GM12878 (cell line): ENCODE results near the gene DMBX1. TPM values are rescaled to one million over a fixed set of nuclear protein-coding genes. Genes with fewer than 3 reads are reported as not detected.

ENCODE experiments used
- ATAC-seq: fragments of 200-7000 bp; cut with Tn5 transposase; 3 replicates; pipeline ENCODE4 v1.9.1; 2020; ENCODE audit warnings: mild to moderate bottlenecking, moderate library complexity
- BruUV-seq: library from RNA; stranded (reverse); fragments of 400-500 nt; replicated peaks from 2 replicates; lab custom pipeline; 2021; lab: Mats Ljungman, UMichigan
- CTCF ChIA-PET: fragments of 300-600 bp; sonication (Branson Sonifier 250); formaldehyde crosslinking; extraction: SDS; loops from one replicate; lab custom pipeline; 2021; ENCODE audit warnings: inconsistent platforms; lab: Yijun Ruan, JAX
- POLR2A ChIA-PET: fragments of 350-600 bp; formaldehyde crosslinking; extraction: SDS; loops from one replicate; lab custom pipeline; 2021; ENCODE audit warnings: inconsistent platforms; lab: Charles Lee
- RAD21 ChIA-PET: fragments of 300-600 bp; sonication (Branson Sonifier 250); formaldehyde crosslinking; loops from one replicate; lab custom pipeline; 2023; ENCODE audit warnings: antibody characterized with exemption; ENCODE audit not compliant: unreplicated experiment; lab: Charles Lee
- SMC1A ChIA-PET: fragments of 300-600 bp; sonication (Branson Sonifier 250); formaldehyde crosslinking; loops from one replicate; lab custom pipeline; 2023; ENCODE audit not compliant: unreplicated experiment, uncharacterized antibody; lab: Charles Lee
- DNase-seq: peaks from one replicate; pipeline ENCODE4 v3.0.0-alpha.2; 2011; ENCODE audit warnings: low read depth, low spot score
- FAIRE-seq: peaks from 3 replicates; lab custom pipeline; 2011; peaks lifted over from hg19 to GRCh38; lab: Jason Lieb, UNC
- H2AFZ ChIP-seq: 2 replicates; pipeline ENCODE4 v1.6.0; 2011; ENCODE audit warnings: low read depth, low read length, control low read depth; ENCODE audit not compliant: control insufficient read depth
- H3K27ac ChIP-seq: 2 replicates; pipeline ENCODE4 v1.5.1; 2011; ENCODE audit warnings: control low read depth; ENCODE audit not compliant: control insufficient read depth, insufficient read depth
- H3K27me3 ChIP-seq, 2 experiments: replicated peaks in 1 of 2; 2 replicates each; pipeline versions ENCODE4 v1.6.0 to v1.6.1; 2011; ENCODE audit warnings: low read length in 1 of 2; ENCODE audit not compliant: control insufficient read depth in 2 of 2, insufficient read depth in 2 of 2
- H3K36me3 ChIP-seq, 2 experiments: 2 replicates each; pipeline ENCODE4 v1.5.1; 2011; ENCODE audit warnings: low read length in 1 of 2; ENCODE audit not compliant: control insufficient read depth in 2 of 2, insufficient read depth in 2 of 2
- H3K4me1 ChIP-seq: 2 replicates; pipeline ENCODE4 v1.6.1; 2011; ENCODE audit warnings: mild to moderate bottlenecking, low read length, moderate library complexity, mixed read lengths; ENCODE audit not compliant: control insufficient read depth, insufficient read depth
- H3K4me2 ChIP-seq: 2 replicates; pipeline ENCODE4 v1.6.0; 2011; ENCODE audit warnings: control low read depth; ENCODE audit not compliant: control insufficient read depth, insufficient read depth
- H3K4me3 ChIP-seq: fragments of 200-600 bp; sonication (generic); 2 replicates; pipeline ENCODE4 v1.5.1; 2016
- H3K79me2 ChIP-seq: 2 replicates; pipeline ENCODE4 v1.6.0; 2011; ENCODE audit warnings: low read length; ENCODE audit not compliant: control insufficient read depth, insufficient read depth
- H3K9ac ChIP-seq: 2 replicates; pipeline ENCODE4 v1.8.0; 2011; ENCODE audit warnings: low read length, control low read depth, mixed read lengths; ENCODE audit not compliant: control insufficient read depth, insufficient read depth
- H3K9me3 ChIP-seq: replicated peaks from 3 replicates; pipeline ENCODE4 v1.5.1; 2011; ENCODE audit warnings: mild to moderate bottlenecking, low read length; ENCODE audit not compliant: control insufficient read depth, insufficient read depth
- H4K20me1 ChIP-seq: 2 replicates; pipeline ENCODE4 v1.6.0; 2011; ENCODE audit not compliant: control insufficient read depth, insufficient read depth
- HDAC2 ChIP-seq: fragments of 200-600 bp; sonication (generic); IDR thresholded peaks from 2 replicates; pipeline ENCODE4 v1.6.1; 2017
- HDGF ChIP-seq: fragments of 450-650 bp; IDR thresholded peaks from 2 replicates; pipeline ENCODE4 v1.6.1; 2016; ENCODE audit warnings: antibody characterized with exemption
- IRF4 ChIP-seq: IDR thresholded peaks from 2 replicates; pipeline ENCODE4 v1.6.1; 2011; ENCODE audit warnings: low read depth, low read length
- KLF5 ChIP-seq: fragments of 450-650 bp; IDR thresholded peaks from 2 replicates; pipeline ENCODE4 v1.6.1; 2014; ENCODE audit warnings: mild to moderate bottlenecking; ENCODE audit not compliant: partially characterized antibody
- NFIC ChIP-seq: IDR thresholded peaks from 2 replicates; pipeline ENCODE4 v1.6.1; 2012; ENCODE audit warnings: low read depth, mild to moderate bottlenecking, inconsistent platforms, low read length, moderate library complexity
- PAX8 ChIP-seq: fragments of 450-650 bp; IDR thresholded peaks from 2 replicates; pipeline ENCODE4 v1.6.1; 2017; ENCODE audit warnings: mild to moderate bottlenecking, moderate library complexity
- RAD21 ChIP-seq: IDR thresholded peaks from 2 replicates; pipeline ENCODE4 v1.6.1; 2011; ENCODE audit warnings: mild to moderate bottlenecking, low read depth, low read length, moderate library complexity; ENCODE audit not compliant: insufficient read depth
- RCOR1 ChIP-seq: conservative IDR thresholded peaks from 2 replicates; pipeline ENCODE4 v1.6.1; 2012; ENCODE audit warnings: low read depth, low read length, improper control_type of control experiment
- SIX5 ChIP-seq: IDR thresholded peaks from 2 replicates; pipeline ENCODE4 v1.6.1; 2011; ENCODE audit warnings: mild to moderate bottlenecking, low read depth, low read length, moderate library complexity; ENCODE audit not compliant: severe bottlenecking
- SMC3 ChIP-seq: IDR thresholded peaks from 2 replicates; pipeline ENCODE4 v1.6.1; 2011; ENCODE audit warnings: low read length, improper control_type of control experiment, borderline replicate concordance
- WGBS: methylation state at CpG from one replicate; pipeline ENCODE4 v1.1.6; 2016; ENCODE audit warnings: low lambda C conversion rate; ENCODE audit not compliant: insufficient replicate concordance, insufficient coverage; ENCODE audit errors: missing lambda C conversion rate; 5-methylcytosine and 5-hydroxymethylcytosine counted together
- in situ Hi-C: fragments of 300-500 bp; cut with MboI; formaldehyde crosslinking; loops from 9 replicates; pipeline ENCODE4 v1.14.3; 2018; ENCODE audit warnings: mixed read lengths
- intact Hi-C: fragments of 100-400 bp; cut with micrococcal nuclease; formaldehyde crosslinking; loops from one replicate; pipeline ENCODE4 v1.14.2; 2022; ENCODE audit not compliant: unreplicated experiment
- polyA plus RNA-seq, 11 experiments: library from polyadenylated mRNA; depleted of rRNA in 4 of 11; unstranded in 6 of 11; stranded (reverse) in 5 of 11; fragments of >200 nt; fragmentation: Nextera tagmentation in 4 of 11; fragmentation: Illumina TruSeq in 1 of 11; extraction: Ambion mirVana in 4 of 11; extraction: Trizol in 1 of 11; gene quantifications; 1 replicate in 1 of 11; 2 replicates in 10 of 11; pipeline versions ENCODE4 v1.2.1 to v1.2.3, GENCODE V29; 2011 to 2016; ENCODE audit warnings: inconsistent platforms in 2 of 11, missing spikeins in 2 of 11, low read depth in 1 of 11
- total RNA-seq, 4 experiments: library from RNA; depleted of rRNA in 3 of 4; stranded (reverse); fragments of >200 nt in 3 of 4; fragmentation: Illumina TruSeq in 1 of 4; extraction: Trizol in 1 of 4; gene quantifications; 2 replicates each; pipeline versions ENCODE4 v1.2.1 to v1.2.3, GENCODE V29; 2013 to 2021
- TF ChIP-seq, protein P1 (sequence below): fragments of 450-650 bp; IDR thresholded peaks from 2 replicates; pipeline ENCODE4 v1.6.1; 2018; ENCODE audit warnings: borderline replicate concordance, mild to moderate bottlenecking; ENCODE audit not compliant: partially characterized antibody
- TF ChIP-seq, protein P2 (sequence below), 3 experiments: IDR thresholded peaks in 2 of 3; conservative IDR thresholded peaks in 1 of 3; 2 replicates each; pipeline ENCODE4 v1.5.1; 2011; ENCODE audit warnings: low read depth in 3 of 3, low read length in 3 of 3, mild to moderate bottlenecking in 3 of 3, control low read depth in 2 of 3, moderate library complexity in 2 of 3, inconsistent platforms in 1 of 3, mixed read lengths in 1 of 3; ENCODE audit not compliant: control insufficient read depth in 2 of 3, insufficient read depth in 1 of 3; ENCODE audit errors: extremely low read depth in 1 of 3

DMBX1 gene
- total and polyA plus RNA-seq, 10 of the 15 experiments (the other 5 are each of a cell fraction or from before 2014, with no cell fraction given) = 0.03 TPM; not detected in 9

GRCh38 chr1:46532498-46533178, 43.0 kb downstream of the DMBX1 start:
- intact Hi-C loops (loop anchor here (5.0 kb wide), 1 partner anchor 195 kb away; no protein-coding TSS in a partner anchor), in situ Hi-C loops (no loop called here)
- ATAC-seq (peak; percentile 70), DNase-seq (no peak), FAIRE-seq (no peak)
- SMC1A ChIA-PET = no interaction called here
- no peaks in the 10 kb centered on the region for H3K36me3 ChIP-seq
- POLR2A ChIA-PET = no interaction called here
- 1% methylated on average over 15 of the region's 31 CpGs for WGBS
- CTCF ChIA-PET = interaction anchor here (0.6 to 3.5 kb wide), 5 partner anchors 31 to 302 kb away, joined by 3 to 12 read pairs (median 5); no protein-coding TSS in a partner anchor
- peaks cover 5 to 12% of the 10 kb centered on the region in 2 experiments; a peak in 2 of 4 replicates for H3K27me3 ChIP-seq
- no peak overlapping the region; the same call in 1 of the 2 replicates for H3K4me3 ChIP-seq
- RAD21 ChIA-PET = no interaction called here
- H3K4me2 ChIP-seq = peak overlapping the region; percentile 70; the same call in 1 of the 2 replicates
- no peaks in the 10 kb centered on the region for H3K4me1 ChIP-seq
- H3K9me3 ChIP-seq = no peaks in the 10 kb centered on the region
- no peak overlapping the region for H2AFZ ChIP-seq
- H3K9ac ChIP-seq = no peak overlapping the region
- BruUV-seq = no TSS peak
- TF ChIP-seq PAX8 (no peak), RAD21 (peak; percentile 60), IRF4 (no peak), HDAC2 (no peak), RCOR1 (no peak), NFIC (no peak), SIX5 (no peak), SMC3 (peak; percentile 33; the same call in 1 of the 2 replicates), HDGF (no peak), KLF5 (no peak)
- TF ChIP-seq, protein P1, sequence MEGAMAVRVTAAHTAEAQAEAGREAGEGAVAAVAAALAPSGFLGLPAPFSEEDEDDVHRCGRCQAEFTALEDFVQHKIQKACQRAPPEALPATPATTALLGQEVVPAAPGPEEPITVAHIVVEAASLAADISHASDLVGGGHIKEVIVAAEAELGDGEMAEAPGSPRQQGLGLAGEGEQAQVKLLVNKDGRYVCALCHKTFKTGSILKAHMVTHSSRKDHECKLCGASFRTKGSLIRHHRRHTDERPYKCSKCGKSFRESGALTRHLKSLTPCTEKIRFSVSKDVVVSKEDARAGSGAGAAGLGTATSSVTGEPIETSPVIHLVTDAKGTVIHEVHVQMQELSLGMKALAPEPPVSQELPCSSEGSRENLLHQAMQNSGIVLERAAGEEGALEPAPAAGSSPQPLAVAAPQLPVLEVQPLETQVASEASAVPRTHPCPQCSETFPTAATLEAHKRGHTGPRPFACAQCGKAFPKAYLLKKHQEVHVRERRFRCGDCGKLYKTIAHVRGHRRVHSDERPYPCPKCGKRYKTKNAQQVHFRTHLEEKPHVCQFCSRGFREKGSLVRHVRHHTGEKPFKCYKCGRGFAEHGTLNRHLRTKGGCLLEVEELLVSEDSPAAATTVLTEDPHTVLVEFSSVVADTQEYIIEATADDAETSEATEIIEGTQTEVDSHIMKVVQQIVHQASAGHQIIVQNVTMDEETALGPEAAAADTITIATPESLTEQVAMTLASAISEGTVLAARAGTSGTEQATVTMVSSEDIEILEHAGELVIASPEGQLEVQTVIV = no peak
- TF ChIP-seq, protein P2, sequence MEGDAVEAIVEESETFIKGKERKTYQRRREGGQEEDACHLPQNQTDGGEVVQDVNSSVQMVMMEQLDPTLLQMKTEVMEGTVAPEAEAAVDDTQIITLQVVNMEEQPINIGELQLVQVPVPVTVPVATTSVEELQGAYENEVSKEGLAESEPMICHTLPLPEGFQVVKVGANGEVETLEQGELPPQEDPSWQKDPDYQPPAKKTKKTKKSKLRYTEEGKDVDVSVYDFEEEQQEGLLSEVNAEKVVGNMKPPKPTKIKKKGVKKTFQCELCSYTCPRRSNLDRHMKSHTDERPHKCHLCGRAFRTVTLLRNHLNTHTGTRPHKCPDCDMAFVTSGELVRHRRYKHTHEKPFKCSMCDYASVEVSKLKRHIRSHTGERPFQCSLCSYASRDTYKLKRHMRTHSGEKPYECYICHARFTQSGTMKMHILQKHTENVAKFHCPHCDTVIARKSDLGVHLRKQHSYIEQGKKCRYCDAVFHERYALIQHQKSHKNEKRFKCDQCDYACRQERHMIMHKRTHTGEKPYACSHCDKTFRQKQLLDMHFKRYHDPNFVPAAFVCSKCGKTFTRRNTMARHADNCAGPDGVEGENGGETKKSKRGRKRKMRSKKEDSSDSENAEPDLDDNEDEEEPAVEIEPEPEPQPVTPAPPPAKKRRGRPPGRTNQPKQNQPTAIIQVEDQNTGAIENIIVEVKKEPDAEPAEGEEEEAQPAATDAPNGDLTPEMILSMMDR (IDR thresholded peaks at IDR 0.05 in 2 of 3, conservative IDR thresholded peaks at IDR 0.05 in 1 of 3; ENCODE audit: control insufficient read depth in 2 of 3, extremely low read depth in 1 of 3, insufficient read depth in 1 of 3, low read depth in 3 of 3, low read length in 3 of 3) = peak; percentile 50 to 61 (median 60)
- H4K20me1 ChIP-seq = no peaks in the 10 kb centered on the region
- no peak overlapping the region for H3K27ac ChIP-seq
- H3K79me2 ChIP-seq = no peaks in the 10 kb centered on the region
